ENCODE data around the gene EDEM1.

Gene EDEM1

GRCh38 chr3:5202222-5202621 lies 14.7 kb downstream of the EDEM1 start:
- DNase-seq, result no peak

GRCh38 chr3:5205165-5205941 lies 17.8 kb downstream of the EDEM1 start:
- DNase-seq, result no peak

GRCh38 chr3:5210926-5211325 lies 23.4 kb downstream of the EDEM1 start:
- DNase-seq, result no peak

GRCh38 chr3:5212628-5213573 lies 25.4 kb downstream of the EDEM1 start:
- DNase-seq, result no peak

GRCh38 chr3:5213574-5213966 lies 26.1 kb downstream of the EDEM1 start:
- no peak for DNase-seq

- DNase-seq, result no peak
Measured at GRCh38 chr3:5214352-5214751, 26.8 kb downstream of the EDEM1 start.

GRCh38 chr3:5217824-5218595 lies 30.5 kb downstream of the EDEM1 start:
- DNase-seq, result no peak

GRCh38 chr3:5218815-5219214 lies 31.3 kb downstream of the EDEM1 start:
- DNase-seq, result no peak

GRCh38 chr3:5219216-5219615 lies 31.7 kb downstream of the EDEM1 start:
- DNase-seq, result no peak

GRCh38 chr3:5220193-5220592 lies 32.7 kb downstream of the EDEM1 start:
- DNase-seq, result no peak

GRCh38 chr3:5220667-5221431 lies 33.3 kb downstream of the EDEM1 start:
- DNase-seq, result no peak

- no peak for DNase-seq
Measured at GRCh38 chr3:5221701-5222100, 34.2 kb downstream of the EDEM1 start.

- DNase-seq, result no peak
Measured at GRCh38 chr3:5222283-5223005, 34.9 kb downstream of the EDEM1 start.

- DNase-seq, result no peak
Measured at GRCh38 chr3:5226783-5227182, 39.3 kb downstream of the EDEM1 start.

- DNase-seq, result no peak
Measured at GRCh38 chr3:5227812-5228211, 40.3 kb downstream of the EDEM1 start.

- no peak for DNase-seq
Measured at GRCh38 chr3:5229414-5229813, 41.9 kb downstream of the EDEM1 start.

- no peak for DNase-seq
Measured at GRCh38 chr3:5231074-5231473, 43.6 kb downstream of the EDEM1 start.

- DNase-seq, result no peak
Measured at GRCh38 chr3:5231487-5231886, 44.0 kb downstream of the EDEM1 start.

GRCh38 chr3:5232570-5232969 lies 45.1 kb downstream of the EDEM1 start:
- DNase-seq, result no peak

- no peak for DNase-seq
Measured at GRCh38 chr3:5233026-5233425, 45.5 kb downstream of the EDEM1 start.

- no peak for DNase-seq
Measured at GRCh38 chr3:5235655-5236054, 48.1 kb downstream of the EDEM1 start.

- DNase-seq, result no peak
Measured at GRCh38 chr3:5238545-5238944, 51.0 kb downstream of the EDEM1 start.

All from activated CD4-positive, alpha-beta T cell treated with anti-CD3 and anti-CD28 coated beads, Interleukin-2, amount 50 U/mL, for 4 hours (primary cell).